HL-60 (cell line): ENCODE measurements around the gene NLGN1.

ENCODE experiments used
- DNase-seq, 2 experiments: peaks; one replicate each; pipeline ENCODE4 v3.0.0-alpha.2; 2010 to 2020; ENCODE audit warnings: low read depth in 1 of 2, low spot score in 1 of 2
- H3K27ac ChIP-seq: fragments of 250-450 bp; sonication (Bioruptor Pico); replicated peaks from 2 replicates; pipeline ENCODE4 v1.5.1; 2020; ENCODE audit warnings: mild to moderate bottlenecking, moderate library complexity
- H3K27me3 ChIP-seq: fragments of 250-450 bp; sonication (Bioruptor Pico); 2 replicates; pipeline ENCODE4 v1.5.1; 2021; ENCODE audit warnings: mild to moderate bottlenecking, moderate library complexity; ENCODE audit not compliant: insufficient read depth, poor library complexity, severe bottlenecking
- H3K4me3 ChIP-seq: replicated peaks from 2 replicates; pipeline ENCODE4 v1.5.1; 2011; ENCODE audit warnings: mild to moderate bottlenecking, control low read depth, low read length; ENCODE audit not compliant: insufficient read depth
- CTCF ChIP-seq: IDR thresholded peaks from one replicate; pipeline ENCODE4 v1.5.1; 2011; ENCODE audit warnings: low read length, control low read depth, inconsistent platforms; ENCODE audit not compliant: insufficient read depth
- GABPA ChIP-seq: IDR thresholded peaks from 2 replicates; pipeline ENCODE4 v1.6.1; 2012; ENCODE audit warnings: low read depth
- POLR2AphosphoS5 ChIP-seq: IDR thresholded peaks from 2 replicates; pipeline ENCODE4 v1.6.1; 2012; ENCODE audit warnings: low read depth
- SPI1 ChIP-seq: IDR thresholded peaks from 2 replicates; pipeline ENCODE4 v1.6.1; 2012; ENCODE audit warnings: low read depth, mild to moderate bottlenecking, borderline replicate concordance
- TF ChIP-seq, protein P1 (sequence below): IDR thresholded peaks from 2 replicates; pipeline ENCODE4 v1.6.1; 2012; ENCODE audit warnings: low read depth; ENCODE audit not compliant: insufficient replicate concordance

NLGN1 gene

GRCh38 chr3:173933113-173933512 is 535.6 kb downstream of the NLGN1 start:
- Histone ChIP-seq H3K27ac (no peak overlapping the region), H3K4me3 (no peak overlapping the region), H3K27me3 (no peaks in the 10 kb centered on the region)
- no peak for TF ChIP-seq CTCF
- TF ChIP-seq GABPA = no peak
- TF ChIP-seq SPI1 = no peak
- TF ChIP-seq, protein P1, sequence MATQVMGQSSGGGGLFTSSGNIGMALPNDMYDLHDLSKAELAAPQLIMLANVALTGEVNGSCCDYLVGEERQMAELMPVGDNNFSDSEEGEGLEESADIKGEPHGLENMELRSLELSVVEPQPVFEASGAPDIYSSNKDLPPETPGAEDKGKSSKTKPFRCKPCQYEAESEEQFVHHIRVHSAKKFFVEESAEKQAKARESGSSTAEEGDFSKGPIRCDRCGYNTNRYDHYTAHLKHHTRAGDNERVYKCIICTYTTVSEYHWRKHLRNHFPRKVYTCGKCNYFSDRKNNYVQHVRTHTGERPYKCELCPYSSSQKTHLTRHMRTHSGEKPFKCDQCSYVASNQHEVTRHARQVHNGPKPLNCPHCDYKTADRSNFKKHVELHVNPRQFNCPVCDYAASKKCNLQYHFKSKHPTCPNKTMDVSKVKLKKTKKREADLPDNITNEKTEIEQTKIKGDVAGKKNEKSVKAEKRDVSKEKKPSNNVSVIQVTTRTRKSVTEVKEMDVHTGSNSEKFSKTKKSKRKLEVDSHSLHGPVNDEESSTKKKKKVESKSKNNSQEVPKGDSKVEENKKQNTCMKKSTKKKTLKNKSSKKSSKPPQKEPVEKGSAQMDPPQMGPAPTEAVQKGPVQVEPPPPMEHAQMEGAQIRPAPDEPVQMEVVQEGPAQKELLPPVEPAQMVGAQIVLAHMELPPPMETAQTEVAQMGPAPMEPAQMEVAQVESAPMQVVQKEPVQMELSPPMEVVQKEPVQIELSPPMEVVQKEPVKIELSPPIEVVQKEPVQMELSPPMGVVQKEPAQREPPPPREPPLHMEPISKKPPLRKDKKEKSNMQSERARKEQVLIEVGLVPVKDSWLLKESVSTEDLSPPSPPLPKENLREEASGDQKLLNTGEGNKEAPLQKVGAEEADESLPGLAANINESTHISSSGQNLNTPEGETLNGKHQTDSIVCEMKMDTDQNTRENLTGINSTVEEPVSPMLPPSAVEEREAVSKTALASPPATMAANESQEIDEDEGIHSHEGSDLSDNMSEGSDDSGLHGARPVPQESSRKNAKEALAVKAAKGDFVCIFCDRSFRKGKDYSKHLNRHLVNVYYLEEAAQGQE = no peak
- TF ChIP-seq POLR2AphosphoS5 = no peak
- DNase-seq = no peak

DNA sequence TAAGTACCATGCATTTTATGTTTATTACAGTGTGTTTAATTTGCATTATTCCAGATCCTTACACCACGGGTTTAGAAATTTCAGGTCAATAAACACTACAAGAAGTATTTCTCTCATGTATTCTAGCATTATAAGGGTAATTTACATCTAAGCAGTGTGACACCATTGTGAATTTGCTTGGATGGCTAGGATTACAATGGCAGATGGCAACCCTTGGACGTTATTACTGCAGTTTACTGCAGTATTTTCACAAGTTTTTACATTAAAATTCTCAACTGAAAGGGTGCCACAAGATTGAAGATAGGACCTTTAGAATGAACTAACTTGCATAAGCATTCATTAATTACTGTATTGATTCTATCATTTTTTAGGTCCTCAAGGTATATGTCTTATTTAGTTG is 538.8 kb downstream of the NLGN1 start:
- no peak for DNase-seq
- no peak overlapping the region for H3K27ac ChIP-seq
- TF ChIP-seq CTCF (no peak), POLR2AphosphoS5 (no peak), GABPA (no peak), SPI1 (no peak)
- TF ChIP-seq, protein P1 = no peak

GRCh38 chr3:173938159-173938558 is 540.6 kb downstream of the NLGN1 start:
- TF ChIP-seq POLR2AphosphoS5 = no peak
- no peak for TF ChIP-seq GABPA
- TF ChIP-seq CTCF = no peak
- TF ChIP-seq, protein P1 = no peak
- Histone ChIP-seq H3K27ac (no peak overlapping the region), H3K4me3 (no peak overlapping the region), H3K27me3 (no peaks in the 10 kb centered on the region)
- no peak for DNase-seq

More for the DNA sequence above, 538.8 kb downstream of the NLGN1 start:
- Histone ChIP-seq H3K4me3 (no peak overlapping the region), H3K27me3 (no peaks in the 10 kb centered on the region)
